Measurements from ENCODE around the gene BUD23. TPM values are rescaled to one million over a fixed set of nuclear protein-coding genes. Genes with fewer than 3 reads are reported as not detected.
"Not testable (repeated sequence)": the region's sequence is repeated elsewhere in the genome, so short reads cannot be mapped to it uniquely, and the experiment has no call there.

Gene BUD23
- total RNA-seq, 2 donors from 2014 or later = 34.3 to 43.3 TPM

DNA sequence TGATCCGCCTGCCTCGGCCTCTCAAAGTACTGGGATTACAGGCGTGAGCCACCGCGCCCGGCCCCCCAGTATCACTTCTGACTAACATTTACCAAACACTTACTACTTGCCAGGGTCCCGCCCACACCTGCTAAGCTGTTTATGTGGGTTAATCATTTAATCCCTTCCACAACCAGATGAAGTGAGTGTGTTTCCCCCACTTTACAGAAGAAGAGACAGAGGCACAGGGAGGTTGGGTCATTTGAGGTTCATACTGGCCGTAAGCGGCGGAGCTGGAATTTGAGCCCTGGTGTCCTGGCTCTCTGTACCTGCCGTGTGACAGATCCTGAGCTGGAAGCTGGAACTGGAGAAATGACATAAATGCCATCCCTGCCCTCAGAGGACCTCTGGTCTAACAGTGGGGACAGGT, 30.9 kb upstream of the BUD23 start:
- Histone ChIP-seq H3K4me1 (peaks cover 5% of the 10 kb centered on the region), H3K27me3 (no peaks in the 10 kb centered on the region), H3K4me3 (no peak overlapping the region), H3K36me3 (replicated peaks in 1 of 2; ENCODE audit: insufficient read depth in 1 of 2, low read depth in 2 of 2) (no peaks in the 10 kb centered on the region), H3K9me3 (no peaks in the 10 kb centered on the region), H3K27ac (no peak overlapping the region)
- TF ChIP-seq POLR2A (IDR thresholded peaks at IDR 0.05) = no peak
- TF ChIP-seq, protein P1, sequence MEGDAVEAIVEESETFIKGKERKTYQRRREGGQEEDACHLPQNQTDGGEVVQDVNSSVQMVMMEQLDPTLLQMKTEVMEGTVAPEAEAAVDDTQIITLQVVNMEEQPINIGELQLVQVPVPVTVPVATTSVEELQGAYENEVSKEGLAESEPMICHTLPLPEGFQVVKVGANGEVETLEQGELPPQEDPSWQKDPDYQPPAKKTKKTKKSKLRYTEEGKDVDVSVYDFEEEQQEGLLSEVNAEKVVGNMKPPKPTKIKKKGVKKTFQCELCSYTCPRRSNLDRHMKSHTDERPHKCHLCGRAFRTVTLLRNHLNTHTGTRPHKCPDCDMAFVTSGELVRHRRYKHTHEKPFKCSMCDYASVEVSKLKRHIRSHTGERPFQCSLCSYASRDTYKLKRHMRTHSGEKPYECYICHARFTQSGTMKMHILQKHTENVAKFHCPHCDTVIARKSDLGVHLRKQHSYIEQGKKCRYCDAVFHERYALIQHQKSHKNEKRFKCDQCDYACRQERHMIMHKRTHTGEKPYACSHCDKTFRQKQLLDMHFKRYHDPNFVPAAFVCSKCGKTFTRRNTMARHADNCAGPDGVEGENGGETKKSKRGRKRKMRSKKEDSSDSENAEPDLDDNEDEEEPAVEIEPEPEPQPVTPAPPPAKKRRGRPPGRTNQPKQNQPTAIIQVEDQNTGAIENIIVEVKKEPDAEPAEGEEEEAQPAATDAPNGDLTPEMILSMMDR (IDR thresholded peaks at IDR 0.05) = no peak
- DNase-seq (peak in 1 of 4 donors; percentile 37), ATAC-seq (no peak)
- intact Hi-C loops (cut with DNase I) = no loop called here
- 48 to 52% methylated on average over 11 of the region's 11 CpGs for WGBS, 2 donors

DNA sequence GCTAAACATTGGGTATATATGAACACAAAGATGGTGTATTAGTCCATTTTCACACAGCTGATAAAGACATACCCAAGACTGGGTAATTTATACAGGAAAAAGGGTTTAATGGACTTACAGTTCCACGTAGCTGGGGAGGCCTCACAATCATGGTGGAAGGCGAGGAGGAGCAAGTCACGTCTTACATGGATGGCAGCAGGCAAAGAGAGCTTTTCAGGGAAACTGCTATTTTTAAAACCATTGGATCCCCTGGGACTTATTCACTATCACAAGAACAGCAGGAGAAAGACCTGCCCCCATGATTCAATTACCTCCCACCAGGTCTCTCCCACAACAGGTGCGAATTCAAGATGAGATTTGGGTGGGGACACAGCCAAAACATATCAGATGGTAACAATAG, 28.1 kb upstream of the BUD23 start:
- H3K27ac ChIP-seq; ATAC-seq; H3K27me3 ChIP-seq; intact Hi-C loops (cut with DNase I); H3K4me1 ChIP-seq; H3K36me3 ChIP-seq (replicated peaks in 1 of 2; ENCODE audit: insufficient read depth in 1 of 2, low read depth in 2 of 2); H3K9me3 ChIP-seq; H3K4me3 ChIP-seq; DNase-seq: not testable (repeated sequence)
- 76 to 87% methylated on average over 4 of the region's 4 CpGs for WGBS, 2 donors

DNA sequence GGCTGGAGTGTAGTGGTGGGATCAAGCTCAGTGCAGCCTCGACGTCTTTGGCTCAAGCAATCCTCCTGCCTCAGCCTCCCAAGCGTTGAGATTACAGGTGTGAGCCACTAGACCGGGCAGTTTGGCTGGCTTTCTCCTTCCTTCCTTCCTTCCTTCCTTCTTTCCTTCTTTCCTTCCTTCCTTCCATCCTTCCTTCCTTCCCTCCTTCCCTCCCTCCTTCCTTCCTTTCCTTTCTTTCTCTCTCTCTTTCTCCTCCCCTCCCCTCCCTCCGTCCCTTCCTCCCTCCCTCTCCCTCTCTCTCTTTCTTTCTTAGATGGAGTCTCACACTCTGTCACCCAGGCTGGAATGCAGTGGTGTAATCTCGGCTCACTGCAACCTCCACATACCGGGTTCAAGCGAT, 23.4 kb upstream of the BUD23 start:
- H3K9me3 ChIP-seq = no peaks in the 10 kb centered on the region
- intact Hi-C loops (cut with DNase I) = no loop called here
- no peak overlapping the region for H3K4me3 ChIP-seq
- no peaks in the 10 kb centered on the region for H3K4me1 ChIP-seq
- no peak for ATAC-seq
- no peaks in the 10 kb centered on the region for H3K36me3 ChIP-seq (replicated peaks in 1 of 2; ENCODE audit: insufficient read depth in 1 of 2, low read depth in 2 of 2)
- 50 to 51% methylated on average over 8 of the region's 8 CpGs for whole genome bisulfite sequencing, 2 donors
- no peaks in the 10 kb centered on the region for H3K27me3 ChIP-seq
- no peak for TF ChIP-seq POLR2A (IDR thresholded peaks at IDR 0.05)
- TF ChIP-seq, protein P1 (IDR thresholded peaks at IDR 0.05) = no peak
- DNase-seq = no peak
- no peak overlapping the region for H3K27ac ChIP-seq

DNA sequence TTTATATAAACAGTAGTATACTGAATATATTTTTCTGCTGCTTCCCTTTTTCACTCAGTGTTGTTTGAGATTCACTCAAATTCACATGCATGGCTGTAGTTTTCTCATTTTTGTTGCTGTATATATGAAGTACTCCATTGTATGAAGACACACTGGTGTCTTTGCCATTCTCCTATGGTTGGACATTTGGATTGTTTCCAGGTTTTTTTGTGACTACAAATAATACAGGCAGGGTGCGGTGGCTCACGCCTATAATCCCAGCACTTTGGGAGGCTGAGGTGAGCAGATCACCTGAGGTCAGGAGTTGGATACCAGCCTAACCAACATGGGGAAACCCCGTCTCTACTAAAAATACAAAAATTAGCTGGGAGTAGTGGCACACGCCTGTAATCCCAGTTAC, 22.8 kb upstream of the BUD23 start:
- H3K4me1 ChIP-seq; H3K4me3 ChIP-seq; intact Hi-C loops (cut with DNase I); DNase-seq; H3K27me3 ChIP-seq; H3K27ac ChIP-seq; H3K36me3 ChIP-seq (replicated peaks in 1 of 2; ENCODE audit: insufficient read depth in 1 of 2, low read depth in 2 of 2); ATAC-seq; H3K9me3 ChIP-seq: not testable (repeated sequence)
- 44% methylated on average over 4 of the region's 4 CpGs for WGBS, 2 donors

DNA sequence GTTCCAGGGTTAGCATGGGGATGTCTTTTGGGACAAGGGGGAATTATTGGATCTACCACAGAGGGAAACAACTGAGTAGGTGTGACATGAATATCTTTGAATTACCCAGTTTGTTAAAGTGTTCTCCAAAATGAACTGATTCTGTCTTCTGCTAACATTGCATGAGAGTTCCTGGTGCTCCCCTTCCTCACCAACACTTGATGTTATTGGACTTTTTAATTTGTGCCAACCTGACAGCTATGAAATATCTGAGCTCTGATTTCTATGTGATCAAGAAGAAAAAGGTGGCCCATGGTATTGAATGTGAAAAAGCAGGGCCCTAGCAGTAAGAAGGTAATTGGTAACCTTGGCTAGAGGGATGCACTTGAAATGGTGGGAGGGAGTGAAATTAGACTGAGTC, 20.4 kb upstream of the BUD23 start:
- Histone ChIP-seq H3K9me3 (no peaks in the 10 kb centered on the region), H3K36me3 (replicated peaks in 1 of 2; ENCODE audit: insufficient read depth in 1 of 2, low read depth in 2 of 2) (no peaks in the 10 kb centered on the region), H3K27ac (no peak overlapping the region), H3K4me3 (no peak overlapping the region), H3K4me1 (peaks cover 8% of the 10 kb centered on the region), H3K27me3 (no peaks in the 10 kb centered on the region)
- no peak for DNase-seq
- TF ChIP-seq POLR2A (IDR thresholded peaks at IDR 0.05) = no peak
- TF ChIP-seq, protein P1 (IDR thresholded peaks at IDR 0.05) = no peak
- no peak for ATAC-seq
- intact Hi-C loops (cut with DNase I) = no loop called here

DNA sequence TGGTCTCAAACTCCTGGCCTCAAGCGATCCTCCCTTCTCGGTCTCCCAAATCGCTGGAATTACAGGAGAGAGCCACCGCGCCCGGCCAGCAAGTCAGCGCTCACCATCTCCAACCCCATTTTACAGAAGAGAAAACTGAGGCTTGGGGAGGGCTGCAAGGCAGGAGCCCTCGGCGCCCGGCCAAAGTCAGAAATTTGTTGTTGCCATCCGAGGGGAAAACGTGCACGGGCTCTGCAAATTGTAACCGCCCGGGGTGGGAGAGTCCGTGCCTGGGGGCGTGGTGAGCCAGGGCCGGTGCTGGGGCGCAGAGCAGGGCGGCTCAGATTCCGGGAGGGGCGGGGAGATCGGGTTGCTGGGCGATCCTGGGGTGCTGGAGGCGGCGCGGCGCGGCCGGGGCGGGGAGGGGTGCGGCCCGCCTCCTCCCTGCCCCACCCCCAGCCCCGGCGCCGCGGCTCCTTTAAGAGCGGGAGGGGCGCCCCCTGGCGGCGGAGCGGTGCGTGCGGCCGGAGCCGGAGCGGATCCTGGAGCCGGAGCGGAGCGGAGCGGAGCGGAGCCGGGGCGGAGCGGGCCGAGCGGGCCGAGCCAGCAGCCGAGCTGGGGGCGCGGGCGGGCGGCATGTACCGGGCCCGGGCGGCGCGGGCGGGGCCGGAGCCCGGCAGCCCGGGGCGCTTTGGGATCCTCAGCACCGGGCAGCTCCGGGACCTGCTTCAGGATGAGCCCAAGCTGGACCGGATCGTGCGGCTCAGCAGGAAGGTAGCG, 15.9 kb upstream of the BUD23 start, which contains the start of gene VPS37D:
Gene VPS37D, plus strand, starts transcription at position 488 of the 759 bp plus-strand sequence. Its CDS starts 128 bp downstream, at position 616.
- ATAC-seq (peak; percentile 94), DNase-seq (peak; percentile 90 to 95 (median 92))
- peak within 1 kb of the TSS; percentile 29 to 61 for H3K4me3 ChIP-seq
- peak within 1 kb of the TSS in 3 of 4 donors; percentile 59 to 68 (median 65) for H3K27ac ChIP-seq
- no peaks in the 10 kb centered on the region for H3K9me3 ChIP-seq
- TF ChIP-seq POLR2A (IDR thresholded peaks at IDR 0.05) = no peak
- TF ChIP-seq, protein P1 (IDR thresholded peaks at IDR 0.05) = peak; percentile 34 to 99 (median 95)
- intact Hi-C loops (cut with DNase I) = no loop called here
- H3K27me3 ChIP-seq = no peaks in the 10 kb centered on the region
- WGBS, 2 donors = 2 to 28% methylated on average over 4 to 70 of the region's 79 CpGs
- H3K4me1 ChIP-seq = peaks cover 21% of the 10 kb centered on the region
- no peaks in the 10 kb centered on the region for H3K36me3 ChIP-seq (replicated peaks in 1 of 2; ENCODE audit: insufficient read depth in 1 of 2, low read depth in 2 of 2)
